MM.1S (cell line): ENCODE measurements around the gene ATR.

Source experiments
- EZH2 ChIP-seq: fragments of 300-600 bp; sonication (generic); optimal IDR thresholded peaks from 2 replicates; pipeline ENCODE3; 2017; ENCODE audit warnings: low read depth, mild to moderate bottlenecking, antibody characterized with exemption, low read length, mixed read lengths
- TF ChIP-seq, protein P1 (sequence below): fragments of 300-600 bp; sonication (generic); IDR thresholded peaks from 2 replicates; pipeline ENCODE4 v1.5.1; 2016; ENCODE audit warnings: antibody characterized with exemption, low read length, mixed read lengths

DNA sequence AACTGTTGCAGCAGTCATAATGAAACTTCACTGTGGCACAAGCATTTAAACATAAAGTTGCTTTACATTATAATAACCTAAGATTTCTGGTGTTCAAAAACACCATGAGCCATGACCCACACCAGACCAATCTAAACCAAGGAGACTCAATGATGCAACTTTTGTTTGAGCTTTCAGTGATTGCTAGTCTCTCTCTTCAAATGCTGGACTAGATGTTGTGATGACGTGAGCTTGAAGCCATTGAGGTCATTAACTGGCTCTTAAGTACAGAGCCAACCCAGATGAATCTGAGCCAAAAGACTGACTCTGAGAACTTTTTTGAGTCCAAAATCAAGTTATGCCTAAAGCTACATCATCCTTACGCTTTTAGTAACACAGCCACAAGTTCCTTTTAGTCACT, 36.5 kb downstream of the ATR start:
- TF ChIP-seq, protein P1, sequence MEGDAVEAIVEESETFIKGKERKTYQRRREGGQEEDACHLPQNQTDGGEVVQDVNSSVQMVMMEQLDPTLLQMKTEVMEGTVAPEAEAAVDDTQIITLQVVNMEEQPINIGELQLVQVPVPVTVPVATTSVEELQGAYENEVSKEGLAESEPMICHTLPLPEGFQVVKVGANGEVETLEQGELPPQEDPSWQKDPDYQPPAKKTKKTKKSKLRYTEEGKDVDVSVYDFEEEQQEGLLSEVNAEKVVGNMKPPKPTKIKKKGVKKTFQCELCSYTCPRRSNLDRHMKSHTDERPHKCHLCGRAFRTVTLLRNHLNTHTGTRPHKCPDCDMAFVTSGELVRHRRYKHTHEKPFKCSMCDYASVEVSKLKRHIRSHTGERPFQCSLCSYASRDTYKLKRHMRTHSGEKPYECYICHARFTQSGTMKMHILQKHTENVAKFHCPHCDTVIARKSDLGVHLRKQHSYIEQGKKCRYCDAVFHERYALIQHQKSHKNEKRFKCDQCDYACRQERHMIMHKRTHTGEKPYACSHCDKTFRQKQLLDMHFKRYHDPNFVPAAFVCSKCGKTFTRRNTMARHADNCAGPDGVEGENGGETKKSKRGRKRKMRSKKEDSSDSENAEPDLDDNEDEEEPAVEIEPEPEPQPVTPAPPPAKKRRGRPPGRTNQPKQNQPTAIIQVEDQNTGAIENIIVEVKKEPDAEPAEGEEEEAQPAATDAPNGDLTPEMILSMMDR: no peak
- no peak for TF ChIP-seq EZH2
